ENCODE results near the gene WDR41. TPM values are rescaled to one million over a fixed set of nuclear protein-coding genes. Genes with fewer than 3 reads are reported as not detected.

WDR41 gene
- total RNA-seq, 1 experiment from 2014 or later, result 54.1 TPM

DNA sequence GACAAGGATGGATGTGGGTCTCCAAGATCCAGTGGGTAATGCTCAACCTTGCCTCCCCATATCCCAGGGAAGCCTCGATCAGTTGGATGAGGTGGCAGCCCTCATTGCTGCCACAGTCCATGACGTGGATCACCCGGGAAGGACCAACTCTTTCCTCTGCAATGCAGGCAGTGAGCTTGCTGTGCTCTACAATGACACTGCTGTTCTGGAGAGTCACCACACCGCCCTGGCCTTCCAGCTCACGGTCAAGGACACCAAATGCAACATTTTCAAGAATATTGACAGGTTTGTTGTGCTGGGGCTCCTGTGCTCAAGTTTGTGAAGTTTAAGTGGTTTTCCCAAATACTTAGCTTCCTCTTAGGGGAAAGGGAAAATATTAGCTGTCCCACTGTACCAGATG lies 74.0 kb downstream of the WDR41 start:
- Histone ChIP-seq H3K27ac (ENCODE audit: low read depth, low read length) (no peak overlapping the region), H3K27me3 (ENCODE audit: insufficient read depth, low read length) (no peaks in the 10 kb centered on the region), H3K9ac (ENCODE audit: low read length) (no peak overlapping the region), H3K79me2 (ENCODE audit: insufficient read depth, low read length) (no peaks in the 10 kb centered on the region), H3K4me1 (ENCODE audit: control insufficient read depth in 1 of 2, insufficient read depth in 2 of 2, low read length in 2 of 2) (no peaks in the 10 kb centered on the region), H3K4me3 (replicated peaks in 1 of 2; ENCODE audit: low read depth in 1 of 2, low read length in 2 of 2) (no peak overlapping the region), H3K4me2 (ENCODE audit: low read length) (no peak overlapping the region), H3K9me3 (ENCODE audit: control insufficient read depth in 1 of 2, insufficient read depth in 1 of 2, low read depth in 1 of 2, low read length in 2 of 2) (no peaks in the 10 kb centered on the region), H3K9me2 (ENCODE audit: insufficient read depth) (no peaks in the 10 kb centered on the region), H2AFZ (ENCODE audit: low read depth, low read length, poor library complexity, severe bottlenecking) (no peak overlapping the region), H4K20me1 (ENCODE audit: insufficient read depth) (no peaks in the 10 kb centered on the region), H3K36me3 (ENCODE audit: control insufficient read depth in 1 of 2, insufficient read depth in 2 of 2, low read length in 2 of 2) (no peaks in the 10 kb centered on the region)
- ChIA-PET POLR2A (no interaction called here), CTCF (no interaction called here), RAD21 (ENCODE audit: low non-redundant PET in 1 of 2, low total read pairs in 2 of 2, uncharacterized antibody in 2 of 2, unreplicated experiment in 2 of 2) (no interaction called here)
- intact Hi-C loops (cut with micrococcal nuclease), result no loop called here
- no peak for TF ChIP-seq ELF1 (IDR thresholded peaks at IDR 0.05; ENCODE audit: borderline replicate concordance, low read depth)
- no peak for TF ChIP-seq EZH2 (IDR thresholded peaks at IDR 0.05)
- TF ChIP-seq, protein P1, sequence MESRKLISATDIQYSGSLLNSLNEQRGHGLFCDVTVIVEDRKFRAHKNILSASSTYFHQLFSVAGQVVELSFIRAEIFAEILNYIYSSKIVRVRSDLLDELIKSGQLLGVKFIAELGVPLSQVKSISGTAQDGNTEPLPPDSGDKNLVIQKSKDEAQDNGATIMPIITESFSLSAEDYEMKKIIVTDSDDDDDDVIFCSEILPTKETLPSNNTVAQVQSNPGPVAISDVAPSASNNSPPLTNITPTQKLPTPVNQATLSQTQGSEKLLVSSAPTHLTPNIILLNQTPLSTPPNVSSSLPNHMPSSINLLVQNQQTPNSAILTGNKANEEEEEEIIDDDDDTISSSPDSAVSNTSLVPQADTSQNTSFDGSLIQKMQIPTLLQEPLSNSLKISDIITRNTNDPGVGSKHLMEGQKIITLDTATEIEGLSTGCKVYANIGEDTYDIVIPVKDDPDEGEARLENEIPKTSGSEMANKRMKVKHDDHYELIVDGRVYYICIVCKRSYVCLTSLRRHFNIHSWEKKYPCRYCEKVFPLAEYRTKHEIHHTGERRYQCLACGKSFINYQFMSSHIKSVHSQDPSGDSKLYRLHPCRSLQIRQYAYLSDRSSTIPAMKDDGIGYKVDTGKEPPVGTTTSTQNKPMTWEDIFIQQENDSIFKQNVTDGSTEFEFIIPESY (IDR thresholded peaks at IDR 0.05; ENCODE audit: extremely low read depth, insufficient replicate concordance, low read length), result no peak
- TF ChIP-seq JUND (IDR thresholded peaks at IDR 0.05), result no peak
- TF ChIP-seq EGR1 (IDR thresholded peaks at IDR 0.05; ENCODE audit: low read depth), result no peak
- no peak for TF ChIP-seq SP1 (IDR thresholded peaks at IDR 0.05; ENCODE audit: low read depth)
- TF ChIP-seq RAD21 (IDR thresholded peaks at IDR 0.05; ENCODE audit: low read depth), result no peak
- BruUV-seq (replicated peaks), result no TSS peak
- ATAC-seq, result no peak
- no peak for DNase-seq (ENCODE audit: low read depth, low spot score)

DNA sequence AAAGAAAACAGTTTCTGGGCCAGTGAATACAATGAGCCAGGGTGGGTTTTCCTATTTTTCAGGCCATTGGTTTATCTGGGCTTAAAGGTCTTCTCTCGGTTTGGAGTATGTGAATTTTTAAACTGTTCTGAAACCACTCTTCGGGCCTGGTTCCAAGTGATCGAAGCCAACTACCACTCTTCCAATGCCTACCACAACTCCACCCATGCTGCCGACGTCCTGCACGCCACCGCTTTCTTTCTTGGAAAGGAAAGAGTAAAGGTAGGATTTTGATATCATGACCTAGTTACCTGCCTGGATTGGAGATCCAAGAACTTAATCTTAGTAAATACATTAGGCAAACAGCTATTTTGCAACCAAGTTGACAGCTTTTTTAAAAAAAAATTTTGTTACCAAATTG lies 79.1 kb downstream of the WDR41 start:
- H2AFZ ChIP-seq (ENCODE audit: low read depth, low read length, poor library complexity, severe bottlenecking), result no peak overlapping the region
- no peaks in the 10 kb centered on the region for H4K20me1 ChIP-seq (ENCODE audit: insufficient read depth)
- TF ChIP-seq ATF3 (IDR thresholded peaks at IDR 0.05) (no peak), CTCF (IDR thresholded peaks at IDR 0.05 in 2 of 3, conservative IDR thresholded peaks at IDR 0.05 in 1 of 3; ENCODE audit: borderline replicate concordance in 1 of 3, insufficient read depth in 1 of 3, low read depth in 2 of 3, low read length in 2 of 3) (no peak), POLR2AphosphoS5 (IDR thresholded peaks at IDR 0.05; ENCODE audit: low read depth, low read length) (no peak), ZNF274 (IDR thresholded peaks at IDR 0.05; ENCODE audit: low read depth, low read length) (no peak)
- TF ChIP-seq, protein P1 (IDR thresholded peaks at IDR 0.05; ENCODE audit: extremely low read depth, insufficient replicate concordance, low read length), result no peak
- ChIA-PET POLR2A (no interaction called here), RAD21 (ENCODE audit: low non-redundant PET in 1 of 2, low total read pairs in 2 of 2, uncharacterized antibody in 2 of 2, unreplicated experiment in 2 of 2) (no interaction called here), CTCF (no interaction called here)
- DNase-seq (ENCODE audit: low read depth, low spot score) (no peak), ATAC-seq (no peak)
- H3K9me3 ChIP-seq (ENCODE audit: control insufficient read depth in 1 of 2, insufficient read depth in 1 of 2, low read depth in 1 of 2, low read length in 2 of 2), result no peaks in the 10 kb centered on the region
- no peaks in the 10 kb centered on the region for H3K36me3 ChIP-seq (ENCODE audit: control insufficient read depth in 1 of 2, insufficient read depth in 2 of 2, low read length in 2 of 2)
- H3K4me2 ChIP-seq (ENCODE audit: low read length), result no peak overlapping the region
- no peaks in the 10 kb centered on the region for H3K4me1 ChIP-seq (ENCODE audit: control insufficient read depth in 1 of 2, insufficient read depth in 2 of 2, low read length in 2 of 2)
- no peak overlapping the region for H3K9ac ChIP-seq (ENCODE audit: low read length)
- no peaks in the 10 kb centered on the region for H3K9me2 ChIP-seq (ENCODE audit: insufficient read depth)
- intact Hi-C loops (cut with micrococcal nuclease), result no loop called here
- no peaks in the 10 kb centered on the region for H3K79me2 ChIP-seq (ENCODE audit: insufficient read depth, low read length)
- no peaks in the 10 kb centered on the region for H3K27me3 ChIP-seq (ENCODE audit: insufficient read depth, low read length)
- no TSS peak for BruUV-seq (replicated peaks)
- H3K27ac ChIP-seq (ENCODE audit: low read depth, low read length), result no peak overlapping the region
- no peak overlapping the region for H3K4me3 ChIP-seq (replicated peaks in 1 of 2; ENCODE audit: low read depth in 1 of 2, low read length in 2 of 2)

Measured in HCT116 (cell line).